GM18508 (cell line): ENCODE data around the gene FNDC3B.
"Not testable (repeated sequence)": the region's sequence is repeated elsewhere in the genome, so short reads cannot be mapped to it uniquely, and the experiment has no call there.

Source experiments
- ATAC-seq: cut with Tn5 transposase; IDR thresholded peaks from one replicate; pipeline ENCODE4 v1.9.1; 2021; ENCODE audit warnings: moderate number of reproducible peaks; ENCODE audit not compliant: insufficient read depth, unreplicated experiment

FNDC3B gene

DNA sequence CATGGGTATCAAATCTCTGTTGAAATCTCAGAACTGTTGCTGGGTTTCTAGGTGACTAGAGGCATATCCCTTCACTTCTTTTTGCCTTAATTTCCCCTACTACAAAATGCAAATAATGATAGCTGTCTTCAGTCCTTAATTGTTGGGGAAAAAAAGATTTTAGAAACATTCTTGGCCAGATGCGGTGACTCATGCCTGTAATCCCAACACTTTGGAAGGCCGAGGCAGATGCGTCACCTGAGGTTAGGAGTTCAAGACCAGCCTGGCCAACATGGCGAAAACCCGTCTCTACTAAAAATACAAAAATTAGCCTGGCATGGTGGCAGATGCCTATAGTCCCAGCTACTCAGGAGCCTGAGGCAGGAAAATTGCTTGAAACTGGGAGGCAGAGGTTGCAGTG, 329.2 kb downstream of the FNDC3B start:
- ATAC-seq: not testable (repeated sequence)

DNA sequence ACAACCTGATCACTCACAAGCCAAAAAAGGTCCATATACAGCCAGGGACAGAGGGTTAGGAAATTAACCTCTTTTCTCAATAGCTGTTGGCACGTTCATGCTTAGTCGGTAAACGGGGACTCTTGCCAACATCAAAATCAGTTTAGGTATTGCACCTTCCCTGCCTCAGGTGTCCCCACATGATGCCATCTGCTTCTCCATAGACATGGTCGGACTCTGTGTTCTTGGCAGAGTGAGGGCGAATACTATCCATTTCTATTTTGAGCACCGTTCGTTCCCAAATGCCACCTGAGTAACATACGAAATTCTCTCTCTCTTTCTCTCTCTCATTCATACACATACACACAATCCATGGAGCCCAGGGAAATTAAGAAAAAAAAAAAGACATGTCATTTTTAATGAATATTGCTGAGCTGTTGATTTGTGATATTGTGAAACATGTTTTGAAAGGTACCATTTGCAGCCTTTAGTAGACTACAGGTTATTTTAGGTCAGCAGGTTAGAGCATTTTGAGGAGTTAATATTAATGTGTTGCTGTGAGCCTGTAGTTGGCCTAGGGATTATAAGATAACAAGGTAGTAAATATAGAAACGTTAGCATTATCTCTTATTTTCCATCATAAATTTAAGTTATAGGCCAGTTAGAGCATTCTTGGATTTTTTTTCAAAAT, 330.3 kb downstream of the FNDC3B start:
- no peak for ATAC-seq

DNA sequence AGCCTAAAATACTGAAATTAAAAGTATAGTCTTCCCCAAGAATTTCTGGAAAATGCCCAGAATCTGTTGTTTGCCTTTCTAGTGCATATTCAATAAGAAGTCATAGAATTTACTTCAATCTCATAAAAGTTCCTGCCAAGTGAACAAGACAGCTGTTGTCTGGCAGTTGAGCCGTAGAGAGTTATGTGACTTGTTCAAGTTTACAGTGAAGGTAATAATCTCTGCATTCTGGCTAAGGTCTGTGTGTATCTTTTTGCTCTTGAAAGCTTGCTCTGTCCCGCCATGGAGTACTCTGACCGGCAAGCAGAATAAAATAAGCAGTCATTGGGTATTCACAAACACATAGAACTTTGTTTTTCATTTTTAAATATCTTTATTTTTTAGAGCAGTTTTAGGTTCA, 331.0 kb downstream of the FNDC3B start:
- no peak for ATAC-seq

DNA sequence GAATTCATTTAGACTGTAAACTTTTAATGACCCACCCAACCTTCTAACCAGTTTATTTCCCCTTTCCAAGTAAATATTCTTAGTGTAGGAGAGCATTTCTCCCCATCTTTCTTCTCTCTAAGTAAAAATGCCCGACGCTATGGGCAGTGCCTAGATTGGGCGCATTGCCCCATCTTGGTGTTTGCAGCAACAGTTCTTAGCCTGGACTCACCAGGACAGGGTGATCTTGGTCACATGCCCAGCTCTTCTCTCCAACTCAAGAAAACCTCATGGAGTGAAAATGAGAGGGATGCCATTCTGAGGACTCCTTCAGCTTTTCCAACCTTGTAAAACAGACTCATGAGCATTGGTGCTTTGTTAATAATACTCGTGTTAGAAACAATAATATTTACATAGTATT, 332.2 kb downstream of the FNDC3B start:
- no peak for ATAC-seq

DNA sequence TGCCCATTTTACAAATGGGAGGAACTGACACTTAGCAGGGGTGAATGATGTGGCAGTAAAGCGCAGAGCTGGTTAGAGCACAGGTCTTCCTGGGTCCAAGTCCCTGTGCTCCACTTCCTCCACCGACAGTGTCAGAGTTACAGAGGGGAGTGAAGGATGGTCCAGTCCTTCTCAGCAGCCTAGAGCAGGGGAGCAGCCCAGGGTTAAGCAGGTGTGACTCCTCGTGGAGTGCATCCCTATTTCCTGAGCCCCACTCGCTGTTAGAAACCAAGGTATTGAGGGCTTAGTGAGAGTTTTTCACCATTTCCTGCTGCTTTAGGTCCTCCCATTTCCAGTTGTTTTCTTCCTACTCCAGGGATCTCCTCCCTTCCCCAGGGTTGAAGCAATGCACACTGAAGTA, 333.5 kb downstream of the FNDC3B start:
- no peak for ATAC-seq

DNA sequence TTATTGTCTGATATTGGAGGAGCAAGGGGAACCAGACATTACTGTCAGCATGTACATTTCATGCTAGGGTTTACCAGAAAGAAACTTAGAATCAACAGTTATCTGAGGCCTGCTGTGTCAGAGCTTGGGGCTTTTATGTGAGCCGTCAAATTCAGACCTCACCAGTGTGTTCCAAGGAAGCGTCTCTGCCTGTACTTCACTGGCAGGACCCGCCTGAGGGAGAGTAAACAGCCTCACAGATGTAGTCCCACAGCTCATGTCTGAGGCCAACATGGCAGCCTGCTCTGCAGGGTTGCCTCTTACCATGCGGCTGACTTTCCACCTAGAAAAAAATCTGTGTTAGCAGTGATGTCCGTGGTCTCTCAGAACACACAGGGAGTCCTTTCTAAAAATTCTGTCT, 334.5 kb downstream of the FNDC3B start:
- no peak for ATAC-seq

DNA sequence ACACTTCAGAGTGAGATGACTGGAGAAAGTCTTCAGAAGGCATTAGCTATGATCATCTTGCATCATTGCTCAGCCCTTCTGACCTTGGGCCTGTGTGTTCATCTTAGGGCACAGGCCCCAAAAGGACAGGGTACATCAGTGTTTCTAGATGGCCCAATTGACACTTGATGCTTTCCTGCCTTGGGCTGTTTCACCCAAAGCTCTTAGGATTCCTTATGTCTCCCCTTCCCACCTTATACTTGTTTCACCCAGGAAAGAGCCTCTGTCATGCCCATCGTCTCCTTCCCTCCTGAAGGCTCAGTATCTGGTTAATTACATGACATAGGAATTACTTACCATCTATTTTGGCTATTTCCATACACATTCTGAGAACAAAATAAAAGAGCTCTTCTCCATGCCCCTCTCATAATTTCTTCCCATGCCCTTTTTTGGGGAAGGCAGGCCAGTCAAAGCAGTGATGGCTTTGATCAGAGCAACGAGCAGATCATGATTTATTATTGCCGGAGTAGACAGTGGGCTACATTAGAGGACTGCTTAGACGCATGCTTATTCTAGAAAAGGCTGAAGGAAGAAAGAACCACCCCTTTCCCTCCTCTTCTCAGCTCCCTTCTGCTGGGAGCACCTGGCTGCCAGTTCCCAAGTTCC, 335.9 kb downstream of the FNDC3B start:
- ATAC-seq: no peak

DNA sequence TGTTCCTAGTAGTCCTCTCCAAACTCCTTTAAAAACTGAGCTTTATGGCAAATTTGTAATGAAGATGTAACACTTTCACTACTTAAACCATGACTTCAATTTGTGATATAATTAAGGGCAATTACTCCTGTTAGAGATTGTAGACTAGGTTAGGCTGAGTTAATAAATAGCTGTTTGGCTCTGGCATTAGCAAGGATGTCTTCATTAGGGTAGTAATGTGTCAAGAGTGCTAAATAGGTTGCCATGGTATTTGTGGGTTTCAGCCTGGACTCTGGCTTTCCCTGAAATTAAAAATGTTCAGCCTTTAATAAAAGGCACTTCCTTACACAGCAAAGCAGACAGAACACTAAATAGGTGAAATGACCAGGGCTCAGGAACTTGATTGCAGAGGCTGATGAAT, 337.0 kb downstream of the FNDC3B start:
- ATAC-seq: no peak

DNA sequence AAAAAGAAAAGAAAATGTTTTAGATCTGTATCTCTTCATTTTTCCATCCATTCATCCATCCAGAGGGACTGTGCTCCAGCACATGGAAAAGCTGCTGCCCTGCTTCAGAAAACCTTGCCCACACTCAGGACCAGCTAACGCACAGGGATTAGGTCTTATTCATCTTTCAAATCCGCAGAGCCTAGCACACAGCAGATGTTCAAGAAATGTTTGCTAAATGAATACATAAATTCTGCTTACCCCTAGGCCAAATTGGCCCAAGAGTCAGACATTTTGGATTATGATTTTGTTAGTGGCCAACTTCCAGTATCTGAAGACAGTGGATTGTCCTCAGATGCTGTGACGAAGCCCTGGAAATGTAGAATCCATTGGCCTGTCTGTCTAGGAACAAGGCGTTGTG, 337.5 kb downstream of the FNDC3B start:
- ATAC-seq: no peak

DNA sequence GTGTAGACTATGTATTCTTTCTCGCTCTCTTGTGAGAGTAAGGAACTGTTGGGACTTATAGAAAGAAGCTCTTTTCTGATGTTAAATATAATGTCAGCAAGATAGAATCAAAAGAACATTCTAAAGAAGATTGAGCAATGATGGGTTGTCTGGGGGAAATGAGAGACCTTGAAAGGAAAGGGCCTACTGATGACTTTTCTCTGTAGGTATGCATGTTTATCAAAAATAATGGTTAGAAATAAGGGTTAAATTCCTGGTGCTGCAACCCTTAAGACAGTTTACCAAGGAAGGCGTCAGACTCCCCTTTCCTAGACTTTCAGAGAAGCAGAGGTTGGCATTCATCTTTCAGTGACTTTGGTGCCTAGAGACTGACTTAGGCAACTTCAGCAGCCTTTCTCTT, 339.1 kb downstream of the FNDC3B start:
- ATAC-seq: no peak

DNA sequence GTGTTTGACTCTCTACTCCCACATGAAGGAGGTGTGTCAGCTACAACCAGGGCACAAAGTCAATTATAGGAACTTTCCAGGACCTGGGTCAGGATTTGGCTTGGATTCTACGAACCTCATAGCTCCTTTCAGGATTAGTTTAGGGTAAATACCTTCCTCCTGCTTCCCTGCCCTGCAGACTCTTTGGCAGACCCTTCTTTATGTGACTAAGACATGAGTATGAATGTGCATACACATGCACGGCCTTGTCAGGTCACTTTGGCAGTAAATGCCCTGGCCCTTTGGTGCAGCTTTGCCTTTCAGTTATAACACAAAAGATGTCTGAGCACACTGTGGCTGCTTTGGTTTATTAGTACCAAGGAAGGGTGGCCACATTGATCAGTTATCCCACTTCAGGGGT, 340.0 kb downstream of the FNDC3B start:
- no peak for ATAC-seq

DNA sequence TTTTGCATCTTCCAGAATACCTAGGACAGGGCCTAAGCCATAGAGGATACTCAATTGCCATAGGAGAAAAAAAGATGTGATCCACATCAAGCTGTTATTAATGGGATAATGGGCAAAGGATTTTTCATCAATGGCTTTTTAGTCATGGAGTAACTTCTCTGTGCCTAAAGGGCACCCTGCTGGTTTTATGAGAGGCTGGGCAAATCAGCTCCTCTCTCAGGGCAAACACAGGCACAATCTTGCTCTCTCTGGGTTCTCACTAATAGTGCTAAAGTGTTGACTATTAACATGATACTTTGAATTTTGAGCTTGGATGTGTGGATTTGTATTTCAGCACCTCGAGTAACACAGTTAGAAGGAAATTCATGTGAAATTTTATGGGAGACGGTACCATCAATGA, 341.3 kb downstream of the FNDC3B start:
- ATAC-seq: no peak

DNA sequence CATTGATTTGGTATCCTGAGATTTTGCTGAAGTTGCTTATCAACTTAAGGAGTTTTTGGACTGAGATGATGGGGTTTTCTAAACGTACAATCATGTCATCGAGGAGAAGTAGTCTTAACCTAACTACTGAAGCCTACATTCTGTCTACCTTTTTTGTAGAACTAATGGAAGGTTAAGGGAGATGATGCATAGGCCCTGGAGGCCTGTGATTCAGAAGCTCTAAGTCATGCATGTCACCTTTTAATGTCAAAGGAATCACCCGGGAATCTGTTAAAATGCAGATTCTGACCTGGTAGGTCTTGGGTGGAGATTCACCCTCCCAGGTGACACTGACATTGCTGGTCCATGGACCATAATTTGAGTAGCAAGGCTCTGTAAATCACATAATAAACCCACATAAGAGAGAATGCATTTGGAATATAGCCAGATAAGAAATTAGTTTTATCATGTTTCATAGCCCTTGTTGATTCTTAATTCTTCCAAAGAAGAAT, 344.0 kb downstream of the FNDC3B start:
- ATAC-seq: no peak

DNA sequence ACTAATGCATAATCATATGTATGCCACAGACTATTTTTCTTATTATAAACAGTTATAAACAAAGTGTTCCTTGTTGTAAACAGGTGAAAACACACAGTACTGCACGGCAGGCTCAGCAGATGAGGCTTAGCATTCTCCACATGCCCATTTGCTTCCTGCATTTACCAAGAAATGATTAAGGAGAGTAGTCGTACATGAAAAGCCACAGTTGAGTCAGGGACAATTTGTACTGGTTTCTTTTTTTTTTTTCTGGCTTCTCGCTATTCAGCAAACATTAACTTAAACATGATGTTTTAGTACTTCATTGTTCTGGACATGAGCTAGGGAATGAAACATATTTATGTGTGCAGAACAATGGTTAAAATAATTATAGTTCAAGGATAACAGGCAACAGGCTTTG, 345.5 kb downstream of the FNDC3B start:
- no peak for ATAC-seq

DNA sequence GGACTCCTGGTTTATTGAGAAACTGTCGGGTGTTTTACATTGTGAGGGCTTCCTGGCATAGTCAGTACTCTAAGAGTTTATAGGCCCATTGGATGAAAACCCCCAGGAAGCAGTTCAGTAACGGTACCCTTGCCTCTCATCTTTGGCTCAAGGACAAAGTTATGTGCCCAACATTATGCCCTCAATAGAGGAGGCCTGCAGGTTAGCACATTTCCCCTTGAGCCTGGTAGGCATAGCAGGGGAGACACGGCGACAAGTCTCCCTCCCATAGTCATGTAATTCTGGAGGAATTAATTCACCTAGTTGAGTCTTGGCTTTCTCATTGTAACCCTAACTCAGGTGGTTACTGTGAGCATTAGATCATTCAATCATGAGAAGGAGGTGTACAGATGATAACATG, 348.4 kb downstream of the FNDC3B start:
- no peak for ATAC-seq

DNA sequence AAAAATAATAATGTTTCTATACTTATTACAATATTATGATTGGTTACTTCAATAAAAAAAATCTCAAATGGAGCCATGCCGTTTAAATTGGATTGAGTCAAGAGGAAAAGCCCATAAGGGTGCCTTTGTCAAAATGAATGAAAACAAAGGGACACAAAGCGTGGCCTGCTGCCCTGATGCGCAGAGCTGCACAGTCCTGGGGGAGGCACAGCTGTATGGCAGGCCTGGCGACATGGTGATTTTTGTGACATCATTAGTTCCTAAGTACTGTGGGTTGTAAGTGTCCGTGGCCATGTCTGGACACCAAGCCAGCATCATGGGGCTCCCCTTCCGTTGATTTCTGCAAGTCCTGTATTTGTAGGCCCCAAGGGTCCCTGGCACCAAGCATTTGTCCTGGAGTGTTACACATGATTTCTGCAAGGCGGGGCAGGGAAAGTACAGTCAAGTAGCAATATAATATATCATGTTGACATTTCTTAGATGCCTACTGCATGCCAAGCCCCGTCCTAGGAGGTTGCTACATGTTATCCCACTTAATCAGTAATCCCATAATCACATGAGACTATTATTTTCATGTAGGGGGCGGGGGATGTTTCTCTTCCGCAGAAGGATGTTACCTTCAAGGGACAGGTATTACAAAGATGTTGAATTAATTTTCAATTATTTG, 349.2 kb downstream of the FNDC3B start:
- ATAC-seq: no peak

DNA sequence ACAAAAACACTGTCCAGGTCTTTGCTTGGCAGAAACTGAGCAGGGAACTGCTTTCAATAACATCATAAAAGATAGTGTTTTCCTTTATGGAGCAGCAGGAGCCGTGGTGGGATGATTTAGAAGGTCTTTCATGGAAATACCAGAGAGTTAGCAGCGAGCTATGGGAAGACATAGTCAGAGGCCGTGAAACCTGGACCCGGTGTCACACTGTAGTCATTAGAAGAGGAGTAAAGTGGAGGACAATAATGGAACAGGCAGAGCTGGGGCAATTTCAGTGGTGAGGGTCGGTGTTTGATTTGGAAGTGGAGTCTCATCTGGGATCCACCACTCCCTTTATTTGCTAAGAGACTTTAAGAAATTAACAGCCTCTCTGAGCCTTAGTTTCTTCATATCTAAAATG, 351.4 kb downstream of the FNDC3B start:
- no peak for ATAC-seq

DNA sequence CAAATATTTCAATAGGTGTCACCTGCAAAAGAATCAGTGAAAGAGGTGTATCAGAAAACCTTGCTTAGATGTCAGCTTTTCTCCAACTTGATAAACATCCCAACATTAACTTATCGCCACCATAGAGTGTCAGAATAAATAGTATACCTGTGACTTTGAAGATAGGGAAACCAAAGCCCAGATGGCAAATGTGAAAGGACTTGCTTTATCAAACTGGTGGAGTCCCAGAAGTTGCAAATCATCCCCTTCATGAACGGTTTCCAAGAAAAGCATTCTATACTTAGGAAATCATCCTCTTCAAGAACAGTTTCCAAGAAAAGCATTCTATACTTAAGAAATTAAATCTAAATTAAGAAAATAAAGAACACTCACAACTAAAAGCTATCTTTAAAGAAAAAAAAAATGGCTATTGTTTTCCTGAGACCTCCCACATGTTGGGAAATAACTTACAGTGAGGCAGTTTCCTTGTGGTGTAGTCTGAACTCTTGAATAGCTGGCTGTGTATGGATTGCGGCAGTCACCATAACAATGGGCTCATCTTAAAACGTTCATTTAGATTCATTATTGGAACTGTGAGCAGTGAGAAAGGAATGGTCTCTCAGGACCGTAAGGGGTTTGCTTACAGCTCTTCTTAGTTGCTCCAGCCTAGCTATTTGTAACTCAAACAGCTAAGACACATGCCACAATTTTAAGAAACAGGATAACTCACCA, 352.4 kb downstream of the FNDC3B start:
- ATAC-seq: no peak

DNA sequence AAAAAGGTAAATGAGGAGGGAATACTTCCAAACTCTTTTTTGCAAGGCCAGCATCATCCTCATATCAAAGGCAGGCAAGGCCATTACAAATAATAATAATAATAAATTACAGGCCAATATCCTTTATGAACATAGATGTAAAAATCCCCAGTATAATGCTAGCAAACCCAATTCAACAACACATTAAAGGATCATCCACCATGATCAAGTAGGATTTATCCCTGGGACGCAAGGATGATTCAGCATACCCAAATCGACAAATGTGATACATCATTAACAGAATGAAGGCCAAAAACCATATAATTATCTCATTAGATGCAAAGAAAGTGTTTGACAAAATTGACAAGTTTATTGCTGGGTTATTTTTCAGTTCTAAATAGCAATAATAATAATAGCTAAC, 355.3 kb downstream of the FNDC3B start:
- ATAC-seq: no peak

DNA sequence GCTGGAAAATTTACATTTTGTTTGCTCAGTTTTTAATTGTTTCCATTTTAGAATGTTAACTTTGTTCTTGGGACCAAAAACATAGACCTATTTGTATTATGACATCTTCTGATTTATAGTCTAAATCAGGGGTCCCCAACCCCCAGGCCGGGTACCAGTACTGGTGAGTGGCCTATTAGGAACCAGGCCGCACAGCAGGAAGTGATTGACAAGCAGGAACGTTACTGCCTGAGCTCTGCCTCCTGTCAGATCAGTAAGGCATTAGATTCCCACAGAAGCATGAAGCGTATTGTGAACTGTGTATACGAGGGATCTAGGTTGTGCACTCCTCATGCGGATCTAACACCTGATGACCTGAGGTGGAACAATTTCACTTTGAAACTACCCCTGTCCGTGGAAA, 357.0 kb downstream of the FNDC3B start:
- no peak for ATAC-seq
